GM12878 (cell line): ENCODE measurements around the gene FAAP100. TPM values are rescaled to one million over a fixed set of nuclear protein-coding genes. Genes with fewer than 3 reads are reported as not detected.
A peak's percentile ranks its signal among the peaks of the same experiment; 100 is the strongest.

Source experiments
- ATAC-seq: fragments of 200-7000 bp; cut with Tn5 transposase; 3 replicates; pipeline ENCODE4 v1.9.1; 2020; ENCODE audit warnings: mild to moderate bottlenecking, moderate library complexity
- BruUV-seq: library from RNA; stranded (reverse); fragments of 400-500 nt; replicated peaks from 2 replicates; lab custom pipeline; 2021; lab: Mats Ljungman, UMichigan
- CTCF ChIA-PET: fragments of 300-600 bp; sonication (Branson Sonifier 250); formaldehyde crosslinking; extraction: SDS; loops from one replicate; lab custom pipeline; 2021; ENCODE audit warnings: inconsistent platforms; lab: Yijun Ruan, JAX
- POLR2A ChIA-PET: fragments of 350-600 bp; formaldehyde crosslinking; extraction: SDS; loops from one replicate; lab custom pipeline; 2021; ENCODE audit warnings: inconsistent platforms; lab: Charles Lee
- RAD21 ChIA-PET: fragments of 300-600 bp; sonication (Branson Sonifier 250); formaldehyde crosslinking; loops from one replicate; lab custom pipeline; 2023; ENCODE audit warnings: antibody characterized with exemption; ENCODE audit not compliant: unreplicated experiment; lab: Charles Lee
- SMC1A ChIA-PET: fragments of 300-600 bp; sonication (Branson Sonifier 250); formaldehyde crosslinking; loops from one replicate; lab custom pipeline; 2023; ENCODE audit not compliant: unreplicated experiment, uncharacterized antibody; lab: Charles Lee
- DNase-seq: peaks from one replicate; pipeline ENCODE4 v3.0.0-alpha.2; 2011; ENCODE audit warnings: low read depth, low spot score
- FAIRE-seq: peaks from 3 replicates; lab custom pipeline; 2011; peaks lifted over from hg19 to GRCh38; lab: Jason Lieb, UNC
- H2AFZ ChIP-seq: 2 replicates; pipeline ENCODE4 v1.6.0; 2011; ENCODE audit warnings: low read depth, low read length, control low read depth; ENCODE audit not compliant: control insufficient read depth
- H3K27ac ChIP-seq: 2 replicates; pipeline ENCODE4 v1.5.1; 2011; ENCODE audit warnings: control low read depth; ENCODE audit not compliant: control insufficient read depth, insufficient read depth
- H3K27me3 ChIP-seq, 2 experiments: replicated peaks in 1 of 2; 2 replicates each; pipeline versions ENCODE4 v1.6.0 to v1.6.1; 2011; ENCODE audit warnings: low read length in 1 of 2; ENCODE audit not compliant: control insufficient read depth in 2 of 2, insufficient read depth in 2 of 2
- H3K36me3 ChIP-seq, 2 experiments: 2 replicates each; pipeline ENCODE4 v1.5.1; 2011; ENCODE audit warnings: low read length in 1 of 2; ENCODE audit not compliant: control insufficient read depth in 2 of 2, insufficient read depth in 2 of 2
- H3K4me1 ChIP-seq: 2 replicates; pipeline ENCODE4 v1.6.1; 2011; ENCODE audit warnings: mild to moderate bottlenecking, low read length, moderate library complexity, mixed read lengths; ENCODE audit not compliant: control insufficient read depth, insufficient read depth
- H3K4me2 ChIP-seq: 2 replicates; pipeline ENCODE4 v1.6.0; 2011; ENCODE audit warnings: control low read depth; ENCODE audit not compliant: control insufficient read depth, insufficient read depth
- H3K4me3 ChIP-seq: fragments of 200-600 bp; sonication (generic); 2 replicates; pipeline ENCODE4 v1.5.1; 2016
- H3K79me2 ChIP-seq: 2 replicates; pipeline ENCODE4 v1.6.0; 2011; ENCODE audit warnings: low read length; ENCODE audit not compliant: control insufficient read depth, insufficient read depth
- H3K9ac ChIP-seq: 2 replicates; pipeline ENCODE4 v1.8.0; 2011; ENCODE audit warnings: low read length, control low read depth, mixed read lengths; ENCODE audit not compliant: control insufficient read depth, insufficient read depth
- H3K9me3 ChIP-seq: replicated peaks from 3 replicates; pipeline ENCODE4 v1.5.1; 2011; ENCODE audit warnings: mild to moderate bottlenecking, low read length; ENCODE audit not compliant: control insufficient read depth, insufficient read depth
- H4K20me1 ChIP-seq: 2 replicates; pipeline ENCODE4 v1.6.0; 2011; ENCODE audit not compliant: control insufficient read depth, insufficient read depth
- BACH1 ChIP-seq: fragments of 450-650 bp; IDR thresholded peaks from 2 replicates; pipeline ENCODE4 v1.6.1; 2017; ENCODE audit warnings: mild to moderate bottlenecking, borderline replicate concordance
- BCLAF1 ChIP-seq: fragments of 450-650 bp; IDR thresholded peaks from 2 replicates; pipeline ENCODE4 v1.6.1; 2017; ENCODE audit warnings: antibody characterized with exemption, mild to moderate bottlenecking, moderate library complexity
- BHLHE40 ChIP-seq, 2 experiments: fragments of 450-650 bp in 1 of 2; IDR thresholded peaks; 2 replicates each; pipeline ENCODE4 v1.6.1; 2011 to 2017; ENCODE audit warnings: low read depth in 2 of 2, borderline replicate concordance in 1 of 2, improper control_type of control experiment in 1 of 2, low read length in 1 of 2, mild to moderate bottlenecking in 1 of 2
- EGR1 ChIP-seq, 2 experiments: IDR thresholded peaks; 1 replicate in 1 of 2; 2 replicates in 1 of 2; pipeline ENCODE4 v1.6.1; 2011 to 2012; ENCODE audit warnings: low read depth in 2 of 2, low read length in 2 of 2, borderline replicate concordance in 1 of 2, mild to moderate bottlenecking in 1 of 2, moderate library complexity in 1 of 2
- JUNB ChIP-seq: IDR thresholded peaks from 2 replicates; pipeline ENCODE4 v1.6.1; 2016; ENCODE audit warnings: antibody characterized with exemption, mild to moderate bottlenecking
- PAX5 ChIP-seq: IDR thresholded peaks from 2 replicates; pipeline ENCODE4 v1.6.1; 2011; ENCODE audit warnings: low read depth, low read length, borderline replicate concordance
- PML ChIP-seq: IDR thresholded peaks from 2 replicates; pipeline ENCODE4 v1.6.1; 2012; ENCODE audit warnings: low read length, inconsistent platforms
- POLR2AphosphoS2 ChIP-seq: IDR thresholded peaks from 2 replicates; pipeline ENCODE4 v1.6.1; 2011; ENCODE audit warnings: low read depth, mild to moderate bottlenecking, low read length, improper control_type of control experiment, moderate library complexity
- POLR2AphosphoS5 ChIP-seq: IDR thresholded peaks from 2 replicates; pipeline ENCODE4 v1.6.1; 2011; ENCODE audit warnings: mild to moderate bottlenecking, low read length, inconsistent platforms
- RUNX3 ChIP-seq: IDR thresholded peaks from 2 replicates; pipeline ENCODE4 v1.6.1; 2012; ENCODE audit warnings: low read length, inconsistent platforms
- SMAD1 ChIP-seq: fragments of 450-650 bp; IDR thresholded peaks from 2 replicates; pipeline ENCODE4 v1.6.1; 2018; ENCODE audit warnings: mild to moderate bottlenecking, low read depth; ENCODE audit not compliant: partially characterized antibody
- SRF ChIP-seq, 2 experiments: IDR thresholded peaks; 2 replicates each; pipeline ENCODE4 v1.6.1; 2011; ENCODE audit warnings: low read depth in 2 of 2, low read length in 2 of 2, mild to moderate bottlenecking in 1 of 2, moderate library complexity in 1 of 2
- TAF1 ChIP-seq: IDR thresholded peaks from 2 replicates; pipeline ENCODE4 v1.6.1; 2011; ENCODE audit warnings: mild to moderate bottlenecking, low read depth, low read length, borderline replicate concordance
- TBL1XR1 ChIP-seq: IDR thresholded peaks from 2 replicates; pipeline ENCODE4 v1.6.1; 2012; ENCODE audit warnings: low read depth, low read length, improper control_type of control experiment
- WGBS: methylation state at CpG from one replicate; pipeline ENCODE4 v1.1.6; 2016; ENCODE audit warnings: low lambda C conversion rate; ENCODE audit not compliant: insufficient replicate concordance, insufficient coverage; ENCODE audit errors: missing lambda C conversion rate; 5-methylcytosine and 5-hydroxymethylcytosine counted together
- in situ Hi-C: fragments of 300-500 bp; cut with MboI; formaldehyde crosslinking; loops from 9 replicates; pipeline ENCODE4 v1.14.3; 2018; ENCODE audit warnings: mixed read lengths
- intact Hi-C: fragments of 100-400 bp; cut with micrococcal nuclease; formaldehyde crosslinking; loops from one replicate; pipeline ENCODE4 v1.14.2; 2022; ENCODE audit not compliant: unreplicated experiment
- polyA plus RNA-seq, 11 experiments: library from polyadenylated mRNA; depleted of rRNA in 4 of 11; unstranded in 6 of 11; stranded (reverse) in 5 of 11; fragments of >200 nt; fragmentation: Nextera tagmentation in 4 of 11; fragmentation: Illumina TruSeq in 1 of 11; extraction: Ambion mirVana in 4 of 11; extraction: Trizol in 1 of 11; gene quantifications; 1 replicate in 1 of 11; 2 replicates in 10 of 11; pipeline versions ENCODE4 v1.2.1 to v1.2.3, GENCODE V29; 2011 to 2016; ENCODE audit warnings: inconsistent platforms in 2 of 11, missing spikeins in 2 of 11, low read depth in 1 of 11
- total RNA-seq, 4 experiments: library from RNA; depleted of rRNA in 3 of 4; stranded (reverse); fragments of >200 nt in 3 of 4; fragmentation: Illumina TruSeq in 1 of 4; extraction: Trizol in 1 of 4; gene quantifications; 2 replicates each; pipeline versions ENCODE4 v1.2.1 to v1.2.3, GENCODE V29; 2013 to 2021
- TF ChIP-seq, protein P1 (sequence below): fragments of 150-350 bp; IDR thresholded peaks from 2 replicates; pipeline ENCODE4 v1.6.1; 2014; ENCODE audit warnings: mild to moderate bottlenecking, low read depth, low read length
- TF ChIP-seq, protein P2 (sequence below): fragments of 450-650 bp; IDR thresholded peaks from 2 replicates; pipeline ENCODE4 v1.6.1; 2017; ENCODE audit warnings: low read depth, mild to moderate bottlenecking, moderate library complexity

Gene FAAP100
- total and polyA plus RNA-seq, 10 of the 15 experiments (the other 5 are each of a cell fraction or from before 2014, with no cell fraction given) = 0.11 to 46.2 (median 17.1) TPM

- Histone ChIP-seq H3K9ac (peak overlapping the region; percentile 85), H3K27me3 (no peaks in the 10 kb centered on the region), H3K79me2 (peaks cover 59% of the 10 kb centered on the region), H4K20me1 (peaks cover 11% of the 10 kb centered on the region), H3K9me3 (no peaks in the 10 kb centered on the region; the same call in 2 of the 3 replicates), H3K4me2 (peak overlapping the region; percentile 85), H3K4me3 (peak overlapping the region; percentile 95), H3K36me3 (peaks cover 18 to 29% of the 10 kb centered on the region in 2 experiments), H3K27ac (peak overlapping the region; percentile 31), H2AFZ (no peak overlapping the region), H3K4me1 (no peaks in the 10 kb centered on the region)
- intact Hi-C loops (loop anchor here (10.0 kb wide), 1 partner anchor 255 kb away; no protein-coding TSS in a partner anchor), in situ Hi-C loops (no loop called here)
- no TSS peak for BruUV-seq
- under 1% methylated on average over 22 of the region's 22 CpGs for WGBS
- no peak for FAIRE-seq
- ChIA-PET RAD21 (interaction anchor here (1.1 to 1.2 kb wide), 2 partner anchors 9 to 10 kb away, joined by 3 to 4 read pairs; no protein-coding TSS in a partner anchor), SMC1A (interaction anchor here (2.2 kb wide), 1 partner anchor 26 kb away, joined by 9 read pairs; no protein-coding TSS in a partner anchor), POLR2A (interaction anchor here (1.0 to 2.4 kb wide), 2 partner anchors 8 to 42 kb away, joined by 3 to 16 read pairs; partner anchors contain the start of gene FAAP100), CTCF (interaction anchor here (0.7 to 1.5 kb wide), 2 partner anchors 13 to 25 kb away, joined by 3 to 4 read pairs; no protein-coding TSS in a partner anchor)
- no peak for ATAC-seq
- DNase-seq = no peak
- TF ChIP-seq PML = no peak
- no peak for TF ChIP-seq TBL1XR1
- TF ChIP-seq SRF (IDR thresholded peaks at IDR 0.05; ENCODE audit: low read depth in 2 of 2, low read length in 2 of 2) = no peak
- 0 out of 2 replicates have a peak, but pooled peaks have one; percentile 30 for TF ChIP-seq POLR2AphosphoS2
- TF ChIP-seq SMAD1 = peak; percentile 13
- TF ChIP-seq BHLHE40 (IDR thresholded peaks at IDR 0.05; ENCODE audit: borderline replicate concordance in 1 of 2, low read depth in 2 of 2, low read length in 1 of 2) = no peak
- TF ChIP-seq RUNX3 = no peak
- TF ChIP-seq, protein P1, sequence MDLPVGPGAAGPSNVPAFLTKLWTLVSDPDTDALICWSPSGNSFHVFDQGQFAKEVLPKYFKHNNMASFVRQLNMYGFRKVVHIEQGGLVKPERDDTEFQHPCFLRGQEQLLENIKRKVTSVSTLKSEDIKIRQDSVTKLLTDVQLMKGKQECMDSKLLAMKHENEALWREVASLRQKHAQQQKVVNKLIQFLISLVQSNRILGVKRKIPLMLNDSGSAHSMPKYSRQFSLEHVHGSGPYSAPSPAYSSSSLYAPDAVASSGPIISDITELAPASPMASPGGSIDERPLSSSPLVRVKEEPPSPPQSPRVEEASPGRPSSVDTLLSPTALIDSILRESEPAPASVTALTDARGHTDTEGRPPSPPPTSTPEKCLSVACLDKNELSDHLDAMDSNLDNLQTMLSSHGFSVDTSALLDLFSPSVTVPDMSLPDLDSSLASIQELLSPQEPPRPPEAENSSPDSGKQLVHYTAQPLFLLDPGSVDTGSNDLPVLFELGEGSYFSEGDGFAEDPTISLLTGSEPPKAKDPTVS = no peak
- peak; percentile 17; the same call in 1 of the 2 replicates for TF ChIP-seq BCLAF1
- peak; percentile 89 for TF ChIP-seq POLR2AphosphoS5
- TF ChIP-seq TAF1 = no peak
- TF ChIP-seq, protein P2, sequence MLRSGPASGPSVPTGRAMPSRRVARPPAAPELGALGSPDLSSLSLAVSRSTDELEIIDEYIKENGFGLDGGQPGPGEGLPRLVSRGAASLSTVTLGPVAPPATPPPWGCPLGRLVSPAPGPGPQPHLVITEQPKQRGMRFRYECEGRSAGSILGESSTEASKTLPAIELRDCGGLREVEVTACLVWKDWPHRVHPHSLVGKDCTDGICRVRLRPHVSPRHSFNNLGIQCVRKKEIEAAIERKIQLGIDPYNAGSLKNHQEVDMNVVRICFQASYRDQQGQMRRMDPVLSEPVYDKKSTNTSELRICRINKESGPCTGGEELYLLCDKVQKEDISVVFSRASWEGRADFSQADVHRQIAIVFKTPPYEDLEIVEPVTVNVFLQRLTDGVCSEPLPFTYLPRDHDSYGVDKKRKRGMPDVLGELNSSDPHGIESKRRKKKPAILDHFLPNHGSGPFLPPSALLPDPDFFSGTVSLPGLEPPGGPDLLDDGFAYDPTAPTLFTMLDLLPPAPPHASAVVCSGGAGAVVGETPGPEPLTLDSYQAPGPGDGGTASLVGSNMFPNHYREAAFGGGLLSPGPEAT = no peak
- TF ChIP-seq BACH1 = no peak
- peak; percentile 16; the same call in 1 of the 2 replicates for TF ChIP-seq PAX5
- no peak for TF ChIP-seq JUNB
- TF ChIP-seq EGR1 (IDR thresholded peaks at IDR 0.05; ENCODE audit: borderline replicate concordance in 1 of 2, low read depth in 2 of 2, low read length in 2 of 2) = no peak
Measured at GRCh38 chr17:81509972-81510784, 42.0 kb downstream of the FAAP100 start.
